K562 (cell line): ENCODE results near the gene WNT11. TPM values are rescaled to one million over a fixed set of nuclear protein-coding genes. Genes with fewer than 3 reads are reported as not detected.

Source experiments
- ATAC-seq: fragments of 200-7000 bp; cut with Tn5 transposase; 3 replicates; pipeline ENCODE4 v1.9.1; 2020; ENCODE audit warnings: moderate library complexity
- BruUV-seq: library from RNA; stranded (reverse); fragments of 400-500 nt; replicated peaks from 2 replicates; lab custom pipeline; 2021; lab: Mats Ljungman, UMichigan
- CTCF ChIA-PET: fragments of 300-600 bp; formaldehyde crosslinking; extraction: SDS; loops from one replicate; lab custom pipeline; 2021; ENCODE audit warnings: low intra/inter-chr PET ratio; lab: Yijun Ruan, JAX
- POLR2A ChIA-PET: fragments of 300-600, 350-650 bp; sonication (Branson Sonifier 250); formaldehyde crosslinking; extraction: SDS; loops from one replicate; lab custom pipeline; 2021; ENCODE audit warnings: antibody characterized with exemption, inconsistent platforms; lab: Yijun Ruan, JAX
- DNase-seq, 4 experiments: peaks; one replicate each; pipeline versions ENCODE4 v3.0.0 to v3.0.0-alpha.2; 2011 to 2018; ENCODE audit warnings: low spot score in 3 of 4, mixed read lengths in 3 of 4; ENCODE audit errors: extremely low read depth in 1 of 4
- FAIRE-seq: peaks from 2 replicates; lab custom pipeline; 2011; peaks lifted over from hg19 to GRCh38; lab: Jason Lieb, UNC
- H2AFZ ChIP-seq: 2 replicates; pipeline ENCODE4 v1.6.0; 2011; ENCODE audit warnings: low read depth, low read length, control low read depth, inconsistent platforms
- H3K27ac ChIP-seq: fragments of 200-600 bp; 3 replicates; pipeline ENCODE4 v1.8.0; 2011; ENCODE audit warnings: low read depth, mild to moderate bottlenecking, control low read depth, inconsistent platforms, low read length, moderate library complexity, mixed read lengths; ENCODE audit errors: extremely low read depth
- H3K27me3 ChIP-seq, 2 experiments: fragments of 300-600 bp in 1 of 2; 2 replicates in 1 of 2; 3 replicates in 1 of 2; pipeline versions ENCODE4 v1.6.0 to v1.8.0; 2011; ENCODE audit warnings: inconsistent platforms in 2 of 2, low read length in 2 of 2, mild to moderate bottlenecking in 1 of 2, mixed read lengths in 1 of 2, moderate library complexity in 1 of 2; ENCODE audit not compliant: control insufficient read depth in 2 of 2, insufficient read depth in 2 of 2
- H3K36me3 ChIP-seq: fragments of 300-600 bp; 3 replicates; pipeline ENCODE4 v1.8.0; 2011; ENCODE audit warnings: mild to moderate bottlenecking, low read length, inconsistent platforms; ENCODE audit not compliant: control insufficient read depth, insufficient read depth
- H3K4me1 ChIP-seq, 2 experiments: fragments of 200-600 bp in 1 of 2; replicated peaks in 1 of 2; 2 replicates in 1 of 2; 3 replicates in 1 of 2; pipeline versions ENCODE4 v1.5.1 to v1.8.0; 2011; ENCODE audit warnings: inconsistent platforms in 2 of 2, low read length in 2 of 2, mild to moderate bottlenecking in 1 of 2, mixed read lengths in 1 of 2, moderate library complexity in 1 of 2; ENCODE audit not compliant: control insufficient read depth in 2 of 2, insufficient read depth in 2 of 2
- H3K4me2 ChIP-seq: 2 replicates; pipeline ENCODE4 v1.6.1; 2011; ENCODE audit warnings: low read length, control low read depth, inconsistent platforms, mixed read lengths; ENCODE audit not compliant: insufficient read depth
- H3K4me3 ChIP-seq: fragments of 200-600 bp; sonication (generic), shearing (Covaris generic); 2 replicates; pipeline ENCODE4 v1.5.1; 2016; ENCODE audit warnings: control low read depth, inconsistent platforms
- H3K79me2 ChIP-seq: fragments of 200-600 bp; 3 replicates; pipeline ENCODE4 v1.8.0; 2011; ENCODE audit warnings: low read length, inconsistent platforms; ENCODE audit not compliant: control insufficient read depth, insufficient read depth
- H3K9ac ChIP-seq, 2 experiments: 2 replicates each; pipeline versions ENCODE4 v1.6.0 to v1.6.1; 2011; ENCODE audit warnings: low read depth in 2 of 2, low read length in 2 of 2, control low read depth in 1 of 2, inconsistent platforms in 1 of 2, mild to moderate bottlenecking in 1 of 2, mixed read lengths in 1 of 2; ENCODE audit not compliant: insufficient read depth in 1 of 2
- H3K9me1 ChIP-seq: one replicate; pipeline ENCODE4 v1.6.0; 2011; ENCODE audit warnings: inconsistent platforms, mild to moderate bottlenecking, low read length, moderate library complexity; ENCODE audit not compliant: control insufficient read depth, insufficient read depth
- H3K9me3 ChIP-seq: replicated peaks from 2 replicates; pipeline ENCODE4 v1.5.1; 2011; ENCODE audit warnings: low read depth, low read length, inconsistent platforms; ENCODE audit not compliant: control insufficient read depth, insufficient read depth
- H4K20me1 ChIP-seq: replicated peaks from 2 replicates; pipeline ENCODE4 v1.6.1; 2011; ENCODE audit warnings: low read length, inconsistent platforms, mixed read lengths; ENCODE audit not compliant: control insufficient read depth, insufficient read depth
- ATF2 ChIP-seq: sonication (generic); formaldehyde crosslinking; IDR thresholded peaks from 2 replicates; pipeline ENCODE4 v1.8.1; 2022; ENCODE audit warnings: missing genetic modification reagents
- CBX3 ChIP-seq, 2 experiments: IDR thresholded peaks; 1 replicate in 1 of 2; 2 replicates in 1 of 2; pipeline ENCODE4 v1.6.1; 2012; ENCODE audit warnings: inconsistent platforms in 2 of 2, low read length in 2 of 2, borderline replicate concordance in 1 of 2, control low read depth in 1 of 2
- FOSL1 ChIP-seq: fragments of 200-800 bp; sonication (Bioruptor generic); conservative IDR thresholded peaks from 2 replicates; pipeline ENCODE4 v1.6.1; 2016; ENCODE audit warnings: missing genetic modification characterization, missing compliant biosample characterization
- FOXJ3 ChIP-seq: sonication (generic); formaldehyde crosslinking; IDR thresholded peaks from 2 replicates; pipeline ENCODE4 v1.4.0; 2020; ENCODE audit warnings: mild to moderate bottlenecking, missing genetic modification reagents
- FOXP4 ChIP-seq: sonication (generic); formaldehyde crosslinking; IDR thresholded peaks from 2 replicates; pipeline ENCODE4 v1.8.0; 2022; ENCODE audit warnings: mild to moderate bottlenecking, missing genetic modification reagents, borderline replicate concordance
- HNRNPLL ChIP-seq: fragments of 200-400 bp; formaldehyde crosslinking; IDR thresholded peaks from 2 replicates; pipeline ENCODE4 v1.6.1; 2017; ENCODE audit warnings: low read length, low read depth, mild to moderate bottlenecking; ENCODE audit not compliant: poor library complexity, severe bottlenecking
- JUN ChIP-seq, 2 experiments: sonication (generic) in 1 of 2; formaldehyde crosslinking in 1 of 2; IDR thresholded peaks; 2 replicates each; pipeline versions ENCODE4 v1.6.1 to v1.8.0; 2012 to 2022; ENCODE audit warnings: borderline replicate concordance in 2 of 2, mild to moderate bottlenecking in 2 of 2, improper control_type of control experiment in 1 of 2, low read depth in 1 of 2, low read length in 1 of 2, missing genetic modification reagents in 1 of 2
- NR2C1 ChIP-seq, 2 experiments: fragments of 450-650 bp; IDR thresholded peaks; 2 replicates each; pipeline ENCODE4 v1.6.1; 2017; ENCODE audit warnings: mild to moderate bottlenecking in 2 of 2, antibody characterized with exemption in 1 of 2, inconsistent platforms in 1 of 2, missing compliant biosample characterization in 1 of 2, missing genetic modification characterization in 1 of 2
- PTBP1 ChIP-seq: fragments of 200-400 bp; formaldehyde crosslinking; IDR thresholded peaks from 2 replicates; pipeline ENCODE4 v1.6.1; 2017; ENCODE audit warnings: low read depth, low read length
- RB1 ChIP-seq: fragments of 450-650 bp; IDR thresholded peaks from 2 replicates; pipeline ENCODE4 v1.6.1; 2017; ENCODE audit warnings: low read depth, mild to moderate bottlenecking
- SMAD4 ChIP-seq: fragments of 250-450 bp; sonication (Bioruptor Pico); conservative IDR thresholded peaks from 2 replicates; pipeline ENCODE4 v1.8.0; 2021; ENCODE audit warnings: inconsistent platforms, mild to moderate bottlenecking, moderate library complexity
- VEZF1 ChIP-seq: fragments of 200-800 bp; sonication (Bioruptor generic); IDR thresholded peaks from 2 replicates; pipeline ENCODE4 v1.6.1; 2017; ENCODE audit warnings: missing genetic modification characterization, missing compliant biosample characterization
- ZNF239 ChIP-seq: fragments of 250-450 bp; sonication (Bioruptor Pico); IDR thresholded peaks from 2 replicates; pipeline ENCODE4 v1.4.0; 2020; ENCODE audit warnings: mild to moderate bottlenecking
- ZNF57 ChIP-seq: fragments of 450-650 bp; formaldehyde crosslinking; IDR thresholded peaks from 2 replicates; pipeline ENCODE4 v1.4.0; 2020; ENCODE audit warnings: mild to moderate bottlenecking, moderate library complexity
- ZNF584 ChIP-seq: fragments of 200-800 bp; sonication (Bioruptor generic); IDR thresholded peaks from 2 replicates; pipeline ENCODE4 v1.6.1; 2016; ENCODE audit warnings: low read depth, mild to moderate bottlenecking, missing genetic modification characterization, missing compliant biosample characterization
- ZNF75A ChIP-seq: fragments of 450-650 bp; formaldehyde crosslinking; IDR thresholded peaks from 2 replicates; pipeline ENCODE4 v1.4.0; 2020; ENCODE audit warnings: mild to moderate bottlenecking
- WGBS: fragments of 100-300 bp; shearing (Covaris generic); methylation state at CpG from one replicate; pipeline ENCODE4 v1.1.6; 2016; ENCODE audit warnings: low coverage, mixed read lengths; ENCODE audit not compliant: insufficient coverage; ENCODE audit errors: missing lambda C conversion rate; 5-methylcytosine and 5-hydroxymethylcytosine counted together
- in situ Hi-C: fragments of 300-500 bp; cut with MboI; formaldehyde crosslinking; loops from 4 replicates; pipeline ENCODE4 v1.15.0; 2018; ENCODE audit warnings: inconsistent platforms, mixed read lengths
- intact Hi-C: fragments of 100-400 bp; cut with micrococcal nuclease; formaldehyde crosslinking; loops from 2 replicates; pipeline ENCODE4 v1.14.2; 2022
- polyA plus RNA-seq, 8 experiments: library from polyadenylated mRNA; depleted of rRNA in 4 of 8; stranded (reverse) in 5 of 8; unstranded in 3 of 8; fragments of >200 nt; fragmentation: Nextera tagmentation in 2 of 8; fragmentation: Illumina TruSeq in 1 of 8; extraction: Ambion mirVana in 2 of 8; extraction: Trizol in 1 of 8; gene quantifications; 2 replicates each; pipeline versions ENCODE4 v1.2.1 to v1.2.3, GENCODE V29; 2011 to 2014; ENCODE audit warnings: inconsistent platforms in 1 of 8, missing spikeins in 1 of 8
- total RNA-seq, 7 experiments: library from RNA; depleted of rRNA in 6 of 7; stranded (reverse); fragments of >200 nt in 6 of 7; fragmentation: Illumina TruSeq in 2 of 7; extraction: Trizol in 2 of 7; gene quantifications; 2 replicates each; pipeline versions ENCODE4 v1.2.1 to v1.2.3, GENCODE V29; 2011 to 2021; ENCODE audit warnings: low replicate concordance in 1 of 7

Gene WNT11
- total and polyA plus RNA-seq, 9 of the 15 experiments (the other 6 are each of a cell fraction or from before 2014, with no cell fraction given) = 0.03 to 0.20 (median 0.09) TPM; not detected in 4

- Histone ChIP-seq H3K36me3 (no peaks in the 10 kb centered on the region), H3K4me1 (peaks cover 5 to 17% of the 10 kb centered on the region in 2 experiments; a peak in 3 of 5 replicates), H3K27me3 (peaks cover 0 to 15% of the 10 kb centered on the region in 2 experiments; a peak in 2 of 5 replicates), H4K20me1 (no peaks in the 10 kb centered on the region), H2AFZ (no peak overlapping the region), H3K9me1 (no peaks in the 10 kb centered on the region), H3K9ac (no peak overlapping the region), H3K4me2 (no peak overlapping the region), H3K79me2 (no peaks in the 10 kb centered on the region)
- BruUV-seq = no TSS peak
- CTCF ChIA-PET = no interaction called here
- 22% methylated on average over 12 of the region's 12 CpGs for WGBS
- DNase-seq (no peak), FAIRE-seq (no peak), ATAC-seq (no peak)
- intact Hi-C loops (no loop called here), in situ Hi-C loops (no loop called here)
- POLR2A ChIA-PET = interaction anchor here (0.5 to 0.9 kb wide), 3 partner anchors 9 to 1439 kb away, joined by 3 read pairs; no protein-coding TSS in a partner anchor
- no peak for TF ChIP-seq CBX3 (IDR thresholded peaks at IDR 0.05; ENCODE audit: borderline replicate concordance in 1 of 2, low read length in 2 of 2)
- TF ChIP-seq ZNF75A (CRISPR knock-in tag) = no peak
- TF ChIP-seq SMAD4 = no peak
- TF ChIP-seq RB1 = no peak
- TF ChIP-seq ZNF239 (CRISPR knock-in tag) = no peak
- TF ChIP-seq VEZF1 (CRISPR knock-in tag) = no peak
- no peak for TF ChIP-seq JUN (IDR thresholded peaks at IDR 0.05; ENCODE audit: borderline replicate concordance, low read depth, low read length)
- no peak for TF ChIP-seq JUN (CRISPR knock-in tag; IDR thresholded peaks at IDR 0.05; ENCODE audit: borderline replicate concordance)
- TF ChIP-seq ZNF584 (CRISPR knock-in tag) = no peak
- TF ChIP-seq ZNF57 (CRISPR knock-in tag) = no peak
- TF ChIP-seq NR2C1 (IDR thresholded peaks at IDR 0.05) = no peak
- no peak for TF ChIP-seq NR2C1 (tag; IDR thresholded peaks at IDR 0.05)
- TF ChIP-seq PTBP1 = no peak
- no peak for TF ChIP-seq ATF2 (CRISPR knock-in tag)
- no peak for TF ChIP-seq FOXP4 (CRISPR knock-in tag)
- TF ChIP-seq FOXJ3 (CRISPR knock-in tag) = no peak
- TF ChIP-seq HNRNPLL = no peak
- no peak for TF ChIP-seq FOSL1 (tag)
- TF ChIP-seq, all 486 proteins: peak for 0
- Histone ChIP-seq H3K4me3 (no peak overlapping the region), H3K9me3 (no peaks in the 10 kb centered on the region), H3K27ac (no peak overlapping the region)
Observed at GRCh38 chr11:76242004-76242779, 35.9 kb upstream of the WNT11 start.
